ENCODE results near the gene SPEM1. TPM values are rescaled to one million over a fixed set of nuclear protein-coding genes. Genes with fewer than 3 reads are reported as not detected.

Gene SPEM1
- total RNA-seq, 1 donor from 2014 or later: not detected

- no peak for DNase-seq
Measured at GRCh38 chr17:7418472-7419152, 1.5 kb upstream of the SPEM1 start.

GRCh38 chr17:7421186-7421585 is 1.1 kb downstream of the SPEM1 start:
- DNase-seq: no peak

GRCh38 chr17:7423679-7424078 is 3.6 kb downstream of the SPEM1 start:
- no peak for DNase-seq

- DNase-seq: no peak
Measured at GRCh38 chr17:7425316-7425715, 5.2 kb downstream of the SPEM1 start, which contains the start of gene SPEM2. Gene SPEM2, plus strand, starts transcription at chr17:7425616. Its CDS starts 73 bp downstream, at chr17:7425689.

- DNase-seq: no peak
Measured at GRCh38 chr17:7425756-7426155, 5.6 kb downstream of the SPEM1 start.

GRCh38 chr17:7426203-7426863 is 6.2 kb downstream of the SPEM1 start:
- DNase-seq: no peak

- DNase-seq: no peak
Measured at GRCh38 chr17:7426896-7427489, 6.9 kb downstream of the SPEM1 start.

GRCh38 chr17:7427549-7427948 is 7.4 kb downstream of the SPEM1 start:
- DNase-seq: no peak

GRCh38 chr17:7428557-7428956 is 8.4 kb downstream of the SPEM1 start, which contains the start of gene SPEM3:
Gene SPEM3, plus strand, starts transcription at chr17:7428857. Its CDS starts 46 bp downstream, at chr17:7428903.
- DNase-seq: no peak

- DNase-seq: no peak
Measured at GRCh38 chr17:7429722-7430121, 9.6 kb downstream of the SPEM1 start.

GRCh38 chr17:7431231-7431630 is 11.1 kb downstream of the SPEM1 start:
- DNase-seq: no peak

- no peak for DNase-seq
Measured at GRCh38 chr17:7432296-7432695, 12.2 kb downstream of the SPEM1 start.

GRCh38 chr17:7435676-7436555 is 15.8 kb downstream of the SPEM1 start:
- DNase-seq: no peak

- DNase-seq: no peak
Measured at GRCh38 chr17:7436556-7437368, 16.6 kb downstream of the SPEM1 start.

- DNase-seq: no peak
Measured at GRCh38 chr17:7437369-7437863, 17.3 kb downstream of the SPEM1 start.

GRCh38 chr17:7437950-7438614 is 18.0 kb downstream of the SPEM1 start:
- no peak for DNase-seq

GRCh38 chr17:7438656-7439460 is 18.7 kb downstream of the SPEM1 start:
- DNase-seq: no peak

- DNase-seq: no peak
Measured at GRCh38 chr17:7439462-7440112, 19.5 kb downstream of the SPEM1 start, which contains the start of gene FGF11. Gene FGF11, plus strand, starts transcription at chr17:7439512. Its CDS starts 109 bp downstream, at chr17:7439621.
